ENCODE data around the gene TBC1D1. TPM values are rescaled to one million over a fixed set of nuclear protein-coding genes. Genes with fewer than 3 reads are reported as not detected.
A peak's percentile ranks its signal among the peaks of the same experiment; 100 is the strongest.

Gene TBC1D1
- total RNA-seq, 1 donor from 2014 or later: 47.1 TPM

DNA sequence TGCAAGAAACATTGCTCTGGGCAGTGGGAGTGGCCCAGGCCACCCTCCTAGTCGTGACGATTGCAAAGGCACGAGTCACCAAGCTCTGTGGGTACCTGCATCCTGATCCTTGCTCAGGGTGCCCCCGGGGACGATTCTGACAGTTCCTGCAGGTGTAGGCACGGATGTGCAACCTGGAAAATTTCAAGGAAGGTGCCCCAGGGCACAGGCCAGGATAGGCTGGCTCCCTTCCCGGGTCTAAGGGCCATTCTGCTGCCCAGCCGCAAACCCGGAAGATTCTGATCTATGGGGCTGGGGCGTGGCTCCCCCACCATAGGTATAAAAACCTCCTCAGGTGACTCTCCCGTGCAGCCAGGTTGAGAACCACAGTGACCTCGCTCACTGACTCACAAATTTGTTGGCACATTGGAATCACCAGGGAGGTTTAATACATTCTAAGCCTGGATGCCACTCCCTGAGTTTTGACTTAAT is 297.8 kb downstream of the TBC1D1 start:
- Histone ChIP-seq H3K4me3 (ENCODE audit: low read depth, low read length) (no peak overlapping the region), H3K27me3 (ENCODE audit: control insufficient read depth, insufficient read depth, low read length) (no peaks in the 10 kb centered on the region), H3K36me3 (ENCODE audit: control insufficient read depth, insufficient read depth, low read length) (no peaks in the 10 kb centered on the region)
- peak; percentile 79 for DNase-seq (ENCODE audit: low read depth)
- peak; percentile 55 for FAIRE-seq
- TF ChIP-seq, protein P1, sequence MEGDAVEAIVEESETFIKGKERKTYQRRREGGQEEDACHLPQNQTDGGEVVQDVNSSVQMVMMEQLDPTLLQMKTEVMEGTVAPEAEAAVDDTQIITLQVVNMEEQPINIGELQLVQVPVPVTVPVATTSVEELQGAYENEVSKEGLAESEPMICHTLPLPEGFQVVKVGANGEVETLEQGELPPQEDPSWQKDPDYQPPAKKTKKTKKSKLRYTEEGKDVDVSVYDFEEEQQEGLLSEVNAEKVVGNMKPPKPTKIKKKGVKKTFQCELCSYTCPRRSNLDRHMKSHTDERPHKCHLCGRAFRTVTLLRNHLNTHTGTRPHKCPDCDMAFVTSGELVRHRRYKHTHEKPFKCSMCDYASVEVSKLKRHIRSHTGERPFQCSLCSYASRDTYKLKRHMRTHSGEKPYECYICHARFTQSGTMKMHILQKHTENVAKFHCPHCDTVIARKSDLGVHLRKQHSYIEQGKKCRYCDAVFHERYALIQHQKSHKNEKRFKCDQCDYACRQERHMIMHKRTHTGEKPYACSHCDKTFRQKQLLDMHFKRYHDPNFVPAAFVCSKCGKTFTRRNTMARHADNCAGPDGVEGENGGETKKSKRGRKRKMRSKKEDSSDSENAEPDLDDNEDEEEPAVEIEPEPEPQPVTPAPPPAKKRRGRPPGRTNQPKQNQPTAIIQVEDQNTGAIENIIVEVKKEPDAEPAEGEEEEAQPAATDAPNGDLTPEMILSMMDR (IDR thresholded peaks at IDR 0.05; ENCODE audit: insufficient read depth, low read length, severe bottlenecking): no peak

Other genes starting within 250 kb of the TBC1D1 start
- 122 and 178 TPM in 2 replicates for gene RELL1, start 204.7 kb upstream of the TBC1D1 start, total RNA-seq
- 59.2 and 61.3 TPM in 2 replicates for gene PGM2, start 64.4 kb upstream of the TBC1D1 start, total RNA-seq
- gene PTTG2, start 69.3 kb downstream of the TBC1D1 start, total RNA-seq: not detected in 2 replicates